ENCODE measurements around the gene GPR150. TPM values are rescaled to one million over a fixed set of nuclear protein-coding genes. Genes with fewer than 3 reads are reported as not detected.
A peak's percentile ranks its signal among the peaks of the same experiment; 100 is the strongest.

Gene GPR150
- total RNA-seq, 2 experiments from 2014 or later: not detected

GRCh38 chr5:95646569-95647431, 26.9 kb downstream of the GPR150 start, which contains the start of gene RFESD:
Gene RFESD (plus strand): TSS chr5:95646777. CDS start chr5:95652272, 5,495 bp downstream.
- ChIA-PET CTCF (ENCODE audit: unreplicated experiment) (interaction anchor here (1.0 to 1.3 kb wide), 2 partner anchors 18 to 115 kb away, joined by 3 to 4 read pairs; no protein-coding TSS in a partner anchor), POLR2A (interaction anchor here (0.7 to 2.4 kb wide), 20 partner anchors 12 to 206 kb away, joined by 3 to 13 read pairs (median 3); partner anchors contain the start of gene GLRX)
- Histone ChIP-seq H3K4me3 (ENCODE audit: low read depth, low read length, poor library complexity, severe bottlenecking) (peak within 1 kb of the TSS; percentile 78), H3K27ac (ENCODE audit: low read depth, low read length, poor library complexity, severe bottlenecking) (peak within 1 kb of the TSS; percentile 75), H3K4me1 (ENCODE audit: insufficient read depth, low read length, poor library complexity, severe bottlenecking) (peaks cover 33% of the 10 kb centered on the region), H3K79me2 (ENCODE audit: insufficient read depth, low read depth, low read length) (peaks cover 10% of the 10 kb centered on the region; the same call in 1 of the 2 replicates), H3K36me3 (ENCODE audit: insufficient read depth, low read length) (no peaks in the 10 kb centered on the region), H3K4me2 (ENCODE audit: low read length) (peak within 1 kb of the TSS; percentile 94), H3K9me3 (ENCODE audit: low read length) (no peaks in the 10 kb centered on the region), H2AFZ (ENCODE audit: low read length) (peak within 1 kb of the TSS; percentile 88), H4K20me1 (ENCODE audit: insufficient read depth, low read length) (no peaks in the 10 kb centered on the region), H3K9me2 (ENCODE audit: insufficient read depth, low read length) (no peaks in the 10 kb centered on the region)
- intact Hi-C loops (cut with micrococcal nuclease; ENCODE audit: unreplicated experiment): loop anchor here (1.0 to 5.0 kb wide), 4 partner anchors 91 to 1536 kb away; partner anchors contain the start of genes ARSK, CAST and RIOK2
- TF ChIP-seq, protein P1, sequence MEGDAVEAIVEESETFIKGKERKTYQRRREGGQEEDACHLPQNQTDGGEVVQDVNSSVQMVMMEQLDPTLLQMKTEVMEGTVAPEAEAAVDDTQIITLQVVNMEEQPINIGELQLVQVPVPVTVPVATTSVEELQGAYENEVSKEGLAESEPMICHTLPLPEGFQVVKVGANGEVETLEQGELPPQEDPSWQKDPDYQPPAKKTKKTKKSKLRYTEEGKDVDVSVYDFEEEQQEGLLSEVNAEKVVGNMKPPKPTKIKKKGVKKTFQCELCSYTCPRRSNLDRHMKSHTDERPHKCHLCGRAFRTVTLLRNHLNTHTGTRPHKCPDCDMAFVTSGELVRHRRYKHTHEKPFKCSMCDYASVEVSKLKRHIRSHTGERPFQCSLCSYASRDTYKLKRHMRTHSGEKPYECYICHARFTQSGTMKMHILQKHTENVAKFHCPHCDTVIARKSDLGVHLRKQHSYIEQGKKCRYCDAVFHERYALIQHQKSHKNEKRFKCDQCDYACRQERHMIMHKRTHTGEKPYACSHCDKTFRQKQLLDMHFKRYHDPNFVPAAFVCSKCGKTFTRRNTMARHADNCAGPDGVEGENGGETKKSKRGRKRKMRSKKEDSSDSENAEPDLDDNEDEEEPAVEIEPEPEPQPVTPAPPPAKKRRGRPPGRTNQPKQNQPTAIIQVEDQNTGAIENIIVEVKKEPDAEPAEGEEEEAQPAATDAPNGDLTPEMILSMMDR (conservative IDR thresholded peaks at IDR 0.05; ENCODE audit: low read length): 0 out of 2 replicates have a peak, but pooled peaks have one; percentile 33
- TF ChIP-seq EZH2phosphoT487 (IDR thresholded peaks at IDR 0.05; ENCODE audit: borderline replicate concordance, low read depth, low read length): no peak
- peak; percentile 98 for DNase-seq (ENCODE audit: low spot score)
- TSS peak; percentile 79 for BruUV-seq (replicated peaks)

DNA sequence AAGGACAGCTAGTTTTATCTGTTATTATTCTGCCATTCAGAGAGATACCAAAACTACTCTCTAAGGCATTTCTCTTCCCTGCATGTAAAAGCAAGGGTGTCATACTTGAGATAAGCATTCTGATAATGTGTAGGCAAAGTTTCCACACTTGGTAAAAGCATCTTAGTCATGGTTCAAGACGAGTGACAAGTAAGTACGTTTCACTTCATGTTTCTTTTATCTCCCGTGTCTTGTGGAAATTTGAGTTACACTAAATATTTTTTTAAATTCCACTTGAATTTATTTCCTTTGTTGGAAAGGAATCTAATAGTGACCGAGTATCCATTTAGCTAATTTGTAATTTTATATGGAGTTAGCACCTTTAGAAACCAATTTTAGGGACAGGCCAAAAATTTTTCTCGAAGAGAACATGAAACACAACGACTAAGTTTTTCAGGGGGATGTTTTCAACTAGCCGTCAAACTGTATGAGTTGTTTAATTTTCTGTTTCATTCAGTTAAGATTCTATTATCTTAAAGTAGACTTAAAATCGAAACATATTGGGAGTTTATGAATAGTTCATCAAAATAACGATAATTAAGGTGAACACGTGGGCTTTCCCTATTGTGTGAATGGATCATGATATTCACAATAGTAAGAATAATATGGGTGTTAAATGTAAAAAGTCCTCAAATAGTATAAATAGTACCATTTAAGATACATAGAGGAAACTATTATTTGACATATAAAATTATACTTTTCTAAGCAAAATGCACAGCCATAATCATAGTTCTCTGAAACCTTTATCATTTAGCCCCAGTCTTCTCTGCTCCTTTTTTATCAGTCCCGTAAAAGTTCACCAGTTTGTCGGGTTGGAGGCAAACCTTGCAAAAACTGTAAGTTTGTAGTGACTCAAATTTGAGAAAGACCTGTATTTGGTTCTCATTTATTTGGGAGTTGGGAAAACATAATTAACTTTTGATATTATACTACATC, 28.3 kb downstream of the GPR150 start:
- Histone ChIP-seq H4K20me1 (ENCODE audit: insufficient read depth, low read length) (no peaks in the 10 kb centered on the region), H3K79me2 (ENCODE audit: insufficient read depth, low read depth, low read length) (peaks cover 10% of the 10 kb centered on the region; the same call in 1 of the 2 replicates), H3K9me3 (ENCODE audit: low read length) (no peaks in the 10 kb centered on the region), H3K27ac (ENCODE audit: low read depth, low read length, poor library complexity, severe bottlenecking) (peak overlapping the region; percentile 75), H3K4me2 (ENCODE audit: low read length) (peak overlapping the region; percentile 94), H3K4me1 (ENCODE audit: insufficient read depth, low read length, poor library complexity, severe bottlenecking) (peaks cover 33% of the 10 kb centered on the region), H3K36me3 (ENCODE audit: insufficient read depth, low read length) (peaks cover 6% of the 10 kb centered on the region; the same call in 1 of the 2 replicates), H3K9me2 (ENCODE audit: insufficient read depth, low read length) (no peaks in the 10 kb centered on the region), H3K4me3 (ENCODE audit: low read depth, low read length, poor library complexity, severe bottlenecking) (peak overlapping the region; percentile 78), H2AFZ (ENCODE audit: low read length) (peak overlapping the region; percentile 88)
- intact Hi-C loops (cut with micrococcal nuclease; ENCODE audit: unreplicated experiment): loop anchor here (5.0 kb wide), 2 partner anchors 1014 to 1534 kb away; partner anchors contain the start of genes CAST and RIOK2
- BruUV-seq (replicated peaks): no TSS peak
- ChIA-PET POLR2A (interaction anchor here (0.6 to 2.4 kb wide), 7 partner anchors 16 to 1364 kb away, joined by 3 to 13 read pairs (median 4); partner anchors contain the start of gene GLRX), CTCF (ENCODE audit: unreplicated experiment) (no interaction called here)
- DNase-seq (ENCODE audit: low spot score): peak; percentile 42
- TF ChIP-seq, protein P1 (conservative IDR thresholded peaks at IDR 0.05; ENCODE audit: low read length): no peak
- TF ChIP-seq EZH2phosphoT487 (IDR thresholded peaks at IDR 0.05; ENCODE audit: borderline replicate concordance, low read depth, low read length): no peak

Data from OCI-LY7 (cell line).